NOMO-1 (cell line): ENCODE data around the gene XKRX.

Experiments used
- DNase-seq, 2 experiments: peaks; one replicate each; lab custom pipeline; 2025; ENCODE audit not compliant: unreplicated experiment in 2 of 2; lab: John Stamatoyannopoulos, UW

Gene XKRX

GRCh38 chrX:100895365-100896075 is 33.2 kb downstream of the XKRX start:
- DNase-seq, result no peak

GRCh38 chrX:100883654-100884053 is 45.1 kb downstream of the XKRX start:
- DNase-seq, result no peak

- DNase-seq, result no peak
Observed at GRCh38 chrX:100880368-100880767, 48.3 kb downstream of the XKRX start.

GRCh38 chrX:100874325-100874724 is 54.4 kb downstream of the XKRX start, which contains the start of gene NOX1:
TSS of gene NOX1 (minus strand) at chrX:100874359. CDS start at chrX:100874139, 220 bp downstream.
- DNase-seq, result no peak

- DNase-seq, result no peak
Observed at GRCh38 chrX:100871594-100872560, 56.8 kb downstream of the XKRX start.

GRCh38 chrX:100870527-100870926 is 58.2 kb downstream of the XKRX start:
- DNase-seq, result no peak

GRCh38 chrX:100868273-100868672 is 60.4 kb downstream of the XKRX start:
- no peak for DNase-seq

GRCh38 chrX:100864657-100865391 is 63.9 kb downstream of the XKRX start:
- DNase-seq, result no peak
